ENCODE data around the gene CARD10. TPM values are rescaled to one million over a fixed set of nuclear protein-coding genes. Genes with fewer than 3 reads are reported as not detected.
A peak's percentile ranks its signal among the peaks of the same experiment; 100 is the strongest.

CARD10 gene
- total RNA-seq, 1 donor from 2014 or later = 9.9 TPM

DNA sequence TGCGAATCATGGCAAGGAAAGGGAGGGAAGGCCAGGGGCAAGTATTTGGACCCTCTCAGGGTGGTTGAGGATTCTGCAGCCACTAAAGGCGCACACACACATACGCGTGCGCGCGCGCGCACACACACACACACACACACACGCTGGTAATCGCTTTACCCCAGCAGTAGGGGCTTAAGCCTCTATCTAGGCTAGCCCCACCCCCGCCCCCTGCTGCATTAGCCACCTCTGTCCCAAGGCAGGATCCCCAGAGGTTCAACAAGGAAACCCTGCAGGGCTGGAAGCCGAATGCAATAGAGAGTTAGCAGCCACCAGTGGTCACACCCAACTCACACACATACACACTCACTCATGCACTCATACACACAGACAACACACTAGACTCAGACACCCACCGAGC, 63.3 kb downstream of the CARD10 start:
- no peak overlapping the region for H3K4me3 Mint-ChIP-seq
- no peaks in the 10 kb centered on the region for H3K36me3 Mint-ChIP-seq
- TF ChIP-seq, protein P1, sequence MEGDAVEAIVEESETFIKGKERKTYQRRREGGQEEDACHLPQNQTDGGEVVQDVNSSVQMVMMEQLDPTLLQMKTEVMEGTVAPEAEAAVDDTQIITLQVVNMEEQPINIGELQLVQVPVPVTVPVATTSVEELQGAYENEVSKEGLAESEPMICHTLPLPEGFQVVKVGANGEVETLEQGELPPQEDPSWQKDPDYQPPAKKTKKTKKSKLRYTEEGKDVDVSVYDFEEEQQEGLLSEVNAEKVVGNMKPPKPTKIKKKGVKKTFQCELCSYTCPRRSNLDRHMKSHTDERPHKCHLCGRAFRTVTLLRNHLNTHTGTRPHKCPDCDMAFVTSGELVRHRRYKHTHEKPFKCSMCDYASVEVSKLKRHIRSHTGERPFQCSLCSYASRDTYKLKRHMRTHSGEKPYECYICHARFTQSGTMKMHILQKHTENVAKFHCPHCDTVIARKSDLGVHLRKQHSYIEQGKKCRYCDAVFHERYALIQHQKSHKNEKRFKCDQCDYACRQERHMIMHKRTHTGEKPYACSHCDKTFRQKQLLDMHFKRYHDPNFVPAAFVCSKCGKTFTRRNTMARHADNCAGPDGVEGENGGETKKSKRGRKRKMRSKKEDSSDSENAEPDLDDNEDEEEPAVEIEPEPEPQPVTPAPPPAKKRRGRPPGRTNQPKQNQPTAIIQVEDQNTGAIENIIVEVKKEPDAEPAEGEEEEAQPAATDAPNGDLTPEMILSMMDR (conservative IDR thresholded peaks at IDR 0.05) = no peak
- H3K4me1 Mint-ChIP-seq (ENCODE audit: unreplicated experiment) = peaks cover 19% of the 10 kb centered on the region
- peaks cover 45% of the 10 kb centered on the region for H3K27me3 Mint-ChIP-seq
- no peaks in the 10 kb centered on the region for H3K9me3 Mint-ChIP-seq
- H3K27ac Mint-ChIP-seq = no peak overlapping the region
- no peak for DNase-seq (ENCODE audit: extremely low spot score, unreplicated experiment)

DNA sequence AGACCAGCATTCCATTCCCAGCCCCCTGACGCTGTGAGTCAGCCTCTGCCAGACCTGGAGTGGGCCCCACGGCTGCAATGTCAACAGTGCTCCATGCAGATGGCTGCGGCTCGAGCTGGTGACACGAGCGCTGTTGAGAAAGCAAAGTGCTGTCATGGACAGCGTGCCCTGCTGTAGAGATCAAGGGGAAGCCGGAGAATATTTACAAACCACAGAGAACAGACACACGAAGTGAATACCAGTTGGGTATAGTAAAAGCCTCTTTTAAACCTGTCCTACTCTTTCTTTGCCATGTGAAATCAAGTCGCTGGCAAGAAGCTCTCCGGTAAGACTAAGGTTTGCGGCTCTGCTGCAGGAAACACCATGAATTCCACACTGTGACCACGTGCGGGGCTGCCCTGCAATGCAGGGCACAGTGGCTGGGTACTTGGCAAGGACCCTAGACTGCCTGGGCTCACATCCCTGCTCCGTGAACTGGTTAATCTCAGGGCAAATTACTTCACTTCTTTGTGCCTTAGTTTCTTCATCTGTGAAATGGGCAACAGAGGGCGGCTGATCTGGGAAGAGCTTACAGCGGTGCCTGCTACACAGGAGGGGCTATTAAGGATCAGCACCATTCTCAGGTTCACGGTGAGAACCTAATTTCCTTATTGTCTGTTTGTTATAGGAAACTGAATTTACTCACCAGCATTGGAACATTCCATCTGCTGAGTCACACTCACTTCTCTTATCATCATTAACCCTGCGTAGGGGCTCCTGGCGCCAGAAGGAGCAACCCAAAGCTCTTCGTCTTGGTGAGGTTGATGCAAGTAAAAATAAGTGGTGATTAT, 64.1 kb downstream of the CARD10 start:
- H3K36me3 Mint-ChIP-seq = no peaks in the 10 kb centered on the region
- H3K27me3 Mint-ChIP-seq = peaks cover 45% of the 10 kb centered on the region
- H3K4me3 Mint-ChIP-seq = no peak overlapping the region
- DNase-seq (ENCODE audit: extremely low spot score, unreplicated experiment) = no peak
- TF ChIP-seq, protein P1 (conservative IDR thresholded peaks at IDR 0.05) = no peak
- peaks cover 19% of the 10 kb centered on the region for H3K4me1 Mint-ChIP-seq (ENCODE audit: unreplicated experiment)
- no peaks in the 10 kb centered on the region for H3K9me3 Mint-ChIP-seq
- H3K27ac Mint-ChIP-seq = peak overlapping the region; percentile 80

DNA sequence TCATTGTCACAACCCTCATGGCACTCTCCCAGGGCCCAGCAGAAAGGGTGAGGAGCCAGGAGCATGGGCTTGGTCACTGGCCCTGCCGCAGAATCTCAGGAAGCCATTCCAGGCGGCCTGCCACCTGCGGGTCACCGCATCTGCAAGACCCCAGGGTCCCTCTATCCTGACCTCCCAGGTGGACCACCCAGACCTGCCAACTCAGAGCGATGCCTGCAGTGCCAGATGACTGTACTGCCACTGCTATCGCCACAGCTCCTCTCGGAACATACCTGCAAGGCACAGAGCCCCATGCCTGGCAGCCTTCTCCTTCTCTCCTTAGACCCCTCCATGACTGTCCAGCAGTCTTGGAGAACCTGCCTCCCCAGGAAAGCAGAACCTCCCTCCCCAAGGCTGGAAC, 65.5 kb downstream of the CARD10 start:
- Mint-ChIP-seq H3K27ac (no peak overlapping the region), H3K27me3 (peaks cover 38% of the 10 kb centered on the region), H3K36me3 (no peaks in the 10 kb centered on the region), H3K4me3 (no peak overlapping the region), H3K9me3 (no peaks in the 10 kb centered on the region), H3K4me1 (ENCODE audit: unreplicated experiment) (peaks cover 19% of the 10 kb centered on the region)
- DNase-seq (ENCODE audit: extremely low spot score, unreplicated experiment) = no peak
- TF ChIP-seq, protein P1 (conservative IDR thresholded peaks at IDR 0.05) = no peak

DNA sequence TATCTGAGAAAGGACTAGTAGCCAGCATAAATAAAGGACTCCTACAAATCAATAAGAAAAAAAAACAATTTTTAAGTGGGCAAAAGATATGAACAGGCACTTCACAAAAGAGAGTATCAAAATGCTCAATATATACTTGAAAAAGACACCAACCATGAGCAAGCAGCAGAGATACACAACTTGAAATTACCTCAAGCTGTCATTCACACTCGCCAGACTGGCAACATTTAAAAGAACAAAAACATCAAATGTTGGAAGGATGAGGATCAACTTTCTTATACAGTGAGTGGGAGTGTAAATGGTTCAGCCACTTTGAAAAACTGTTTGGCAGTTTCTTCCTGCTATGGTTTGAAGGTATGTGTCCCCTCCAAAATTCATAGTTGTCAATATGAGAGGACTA, 68.0 kb downstream of the CARD10 start:
- H3K4me3 Mint-ChIP-seq = no peak overlapping the region
- DNase-seq (ENCODE audit: extremely low spot score, unreplicated experiment) = no peak
- no peaks in the 10 kb centered on the region for H3K36me3 Mint-ChIP-seq
- H3K27me3 Mint-ChIP-seq = peaks cover 31% of the 10 kb centered on the region
- no peaks in the 10 kb centered on the region for H3K9me3 Mint-ChIP-seq
- no peak overlapping the region for H3K27ac Mint-ChIP-seq
- TF ChIP-seq, protein P1 (conservative IDR thresholded peaks at IDR 0.05) = no peak
- peaks cover 15% of the 10 kb centered on the region for H3K4me1 Mint-ChIP-seq (ENCODE audit: unreplicated experiment)

DNA sequence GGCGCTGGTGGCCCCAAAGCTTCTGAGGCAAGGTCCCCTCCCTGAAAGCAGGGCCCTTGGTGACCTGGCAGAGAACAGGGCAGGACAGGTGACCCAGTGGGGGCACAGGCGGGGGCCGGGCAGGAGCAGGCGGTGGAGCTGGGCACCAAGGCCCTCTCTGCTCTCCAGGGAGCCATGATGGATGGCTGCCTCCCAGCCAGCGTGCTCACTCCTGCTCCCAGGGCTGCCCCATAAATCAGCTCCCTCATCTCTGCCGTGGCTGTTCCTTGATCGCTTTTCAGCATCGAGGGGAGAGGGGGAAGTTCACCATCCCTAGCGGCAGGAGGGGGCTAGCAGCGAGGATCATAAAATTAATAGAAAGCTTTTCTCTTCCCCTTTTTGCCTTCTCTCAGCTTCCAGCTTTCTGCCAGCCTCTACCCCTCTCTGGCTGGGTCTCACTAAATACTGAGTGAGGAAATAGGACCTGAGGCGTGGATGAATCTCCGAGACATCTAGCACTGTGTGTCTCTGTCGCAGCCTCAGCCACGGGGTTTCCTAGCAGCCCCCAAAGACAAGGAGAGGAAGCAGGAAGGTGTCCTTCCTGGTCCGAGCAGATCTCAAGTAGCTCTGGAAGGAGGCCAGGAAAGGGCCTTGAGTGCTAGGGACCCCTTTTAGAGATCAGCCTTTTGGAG, 69.7 kb downstream of the CARD10 start:
- H3K27me3 Mint-ChIP-seq = peaks cover 22% of the 10 kb centered on the region
- H3K4me3 Mint-ChIP-seq = no peak overlapping the region
- no peaks in the 10 kb centered on the region for H3K4me1 Mint-ChIP-seq (ENCODE audit: unreplicated experiment)
- TF ChIP-seq, protein P1 (conservative IDR thresholded peaks at IDR 0.05) = no peak
- no peaks in the 10 kb centered on the region for H3K36me3 Mint-ChIP-seq
- no peaks in the 10 kb centered on the region for H3K9me3 Mint-ChIP-seq
- DNase-seq (ENCODE audit: extremely low spot score, unreplicated experiment) = no peak
- no peak overlapping the region for H3K27ac Mint-ChIP-seq

Data from type B pancreatic cell (in vitro differentiated cells).